Endothelial cell of umbilical vein (primary cell): Measurements from ENCODE around the gene MAN1A2. TPM values are rescaled to one million over a fixed set of nuclear protein-coding genes. Genes with fewer than 3 reads are reported as not detected.

Experiments used
- BruUV-seq: library from RNA; stranded (reverse); fragments of 400-500 nt; replicated peaks from 2 replicates; lab custom pipeline; 2021; lab: Mats Ljungman, UMichigan
- CTCF ChIA-PET: fragments of 300-600, 350-600 bp; sonication (Branson Sonifier 250); formaldehyde crosslinking; loops from one replicate; lab custom pipeline; 2021; ENCODE audit warnings: antibody characterized with exemption, inconsistent platforms; lab: Charles Lee
- POLR2A ChIA-PET: fragments of 300-600, 350-600 bp; sonication (Branson Sonifier 250); formaldehyde crosslinking; loops from one replicate; lab custom pipeline; 2021; ENCODE audit warnings: antibody characterized with exemption, inconsistent platforms; lab: Charles Lee
- DNase-seq: peaks from one replicate; pipeline ENCODE4 v3.0.0-alpha.2; 2011; ENCODE audit warnings: low read depth, low spot score
- FAIRE-seq: peaks from 2 replicates; lab custom pipeline; 2011; peaks lifted over from hg19 to GRCh38; lab: Jason Lieb, UNC
- H2AFZ ChIP-seq: 2 replicates; pipeline ENCODE4 v1.6.0; 2012; ENCODE audit warnings: low read depth, low read length, control low read depth, inconsistent platforms
- H3K27ac ChIP-seq: 2 replicates; pipeline ENCODE4 v1.5.1; 2011; ENCODE audit warnings: low read depth, mild to moderate bottlenecking, control low read depth, low read length, moderate library complexity; ENCODE audit not compliant: insufficient read depth
- H3K27me3 ChIP-seq, 2 experiments: 2 replicates each; pipeline versions ENCODE4 v1.6.0 to v1.6.1; 2011; ENCODE audit warnings: low read length in 2 of 2, mixed read lengths in 1 of 2; ENCODE audit not compliant: control insufficient read depth in 2 of 2, insufficient read depth in 2 of 2
- H3K36me3 ChIP-seq, 2 experiments: 2 replicates in 1 of 2; 3 replicates in 1 of 2; pipeline ENCODE4 v1.5.1; 2011; ENCODE audit warnings: low read length in 2 of 2, mild to moderate bottlenecking in 1 of 2, moderate library complexity in 1 of 2; ENCODE audit not compliant: control insufficient read depth in 2 of 2, insufficient read depth in 2 of 2; ENCODE audit errors: extremely low read depth in 1 of 2
- H3K4me1 ChIP-seq: 3 replicates; pipeline ENCODE4 v1.5.1; 2011; ENCODE audit warnings: mild to moderate bottlenecking, low read length; ENCODE audit not compliant: control insufficient read depth, insufficient read depth; ENCODE audit errors: extremely low read depth
- H3K4me2 ChIP-seq: 2 replicates; pipeline ENCODE4 v1.6.1; 2011; ENCODE audit warnings: low read length, control low read depth, mixed read lengths; ENCODE audit not compliant: insufficient read depth
- H3K4me3 ChIP-seq, 3 experiments: fragments of 200-600 bp in 1 of 3; sonication (generic), shearing (Covaris generic) in 1 of 3; replicated peaks in 1 of 3; 2 replicates each; pipeline ENCODE4 v1.5.1; 2011 to 2016; ENCODE audit warnings: control low read depth in 3 of 3, low read length in 3 of 3, mild to moderate bottlenecking in 2 of 3, inconsistent platforms in 1 of 3, low read depth in 1 of 3, moderate library complexity in 1 of 3; ENCODE audit not compliant: insufficient read depth in 1 of 3
- H3K79me2 ChIP-seq: 2 replicates; pipeline ENCODE4 v1.6.0; 2012; ENCODE audit warnings: low read length, inconsistent platforms; ENCODE audit not compliant: control insufficient read depth, insufficient read depth
- H3K9ac ChIP-seq: replicated peaks from 2 replicates; pipeline ENCODE3; 2011; ENCODE audit warnings: low read length, control low read depth; ENCODE audit not compliant: insufficient read depth; ENCODE audit errors: extremely low read depth
- H3K9me1 ChIP-seq: replicated peaks from 3 replicates; pipeline ENCODE4 v1.6.0; 2011; ENCODE audit warnings: mild to moderate bottlenecking, low read length; ENCODE audit not compliant: control insufficient read depth, insufficient read depth; ENCODE audit errors: extremely low read depth
- H3K9me3 ChIP-seq: replicated peaks from 2 replicates; pipeline ENCODE4 v1.5.1; 2012; ENCODE audit warnings: low read length, inconsistent platforms; ENCODE audit not compliant: control insufficient read depth, insufficient read depth
- H4K20me1 ChIP-seq: replicated peaks from 2 replicates; pipeline ENCODE3; 2011; ENCODE audit warnings: mild to moderate bottlenecking, low read length; ENCODE audit not compliant: control insufficient read depth, insufficient read depth; ENCODE audit errors: extremely low read depth
- EZH2 ChIP-seq: IDR thresholded peaks from 2 replicates; pipeline ENCODE4 v1.6.1; 2012; ENCODE audit warnings: borderline replicate concordance, low read depth, mild to moderate bottlenecking, moderate library complexity, low read length, inconsistent platforms; ENCODE audit not compliant: severe bottlenecking
- GATA2 ChIP-seq: IDR thresholded peaks from 2 replicates; pipeline ENCODE4 v1.7.0; 2011; ENCODE audit warnings: low read depth, mild to moderate bottlenecking, moderate library complexity, mixed read lengths, low read length; ENCODE audit not compliant: insufficient read length, insufficient read depth
- JUN ChIP-seq: IDR thresholded peaks from 2 replicates; pipeline ENCODE4 v1.6.1; 2011; ENCODE audit warnings: borderline replicate concordance, low read depth; ENCODE audit not compliant: insufficient read length, insufficient read depth
- MYC ChIP-seq: IDR thresholded peaks from one replicate; pipeline ENCODE4 v1.6.1; 2011; ENCODE audit warnings: mild to moderate bottlenecking, low read depth, low read length
- POLR2AphosphoS5 ChIP-seq: IDR thresholded peaks from 2 replicates; pipeline ENCODE4 v1.6.1; 2012; ENCODE audit warnings: low read depth, mild to moderate bottlenecking, control low read depth, low read length, moderate library complexity; ENCODE audit not compliant: insufficient read depth
- dilution Hi-C: fragments of 300-500 bp; cut with MboI; formaldehyde crosslinking; loops from one replicate; pipeline ENCODE4 v1.15.0; 2019; ENCODE audit warnings: low sequenced_read_pairs; ENCODE audit not compliant: extremely low pct_ligation_motif_present
- intact Hi-C: fragments of 100-400 bp; cut with micrococcal nuclease; formaldehyde crosslinking; loops from one replicate; pipeline ENCODE4 v1.10.0; 2022
- polyA plus RNA-seq, 4 experiments: library from polyadenylated mRNA; depleted of rRNA in 3 of 4; stranded (reverse) in 3 of 4; unstranded in 1 of 4; fragments of >200 nt; gene quantifications; 2 replicates each; pipeline versions ENCODE4 v1.2.1 to v1.2.3, GENCODE V29; 2011 to 2012; ENCODE audit warnings: missing spikeins in 1 of 4
- total RNA-seq: library from RNA; stranded (reverse); gene quantifications from 2 replicates; pipeline ENCODE4 v1.2.3, GENCODE V29; 2021
- TF ChIP-seq, protein P1 (sequence below): IDR thresholded peaks from 2 replicates; pipeline ENCODE4 v1.6.1; 2011; ENCODE audit not compliant: insufficient read depth, insufficient read length
- TF ChIP-seq, protein P2 (sequence below), 2 donors: IDR thresholded peaks; 1 replicate in 1 of 2; 2 replicates in 1 of 2; pipeline ENCODE4 v1.5.1; 2011; ENCODE audit warnings: low read length in 2 of 2, mild to moderate bottlenecking in 2 of 2, moderate library complexity in 2 of 2, control low read depth in 1 of 2, inconsistent platforms in 1 of 2, low read depth in 1 of 2; ENCODE audit not compliant: insufficient read depth in 1 of 2; ENCODE audit errors: extremely low read depth in 1 of 2

Gene MAN1A2
- total and polyA plus RNA-seq, 2 donors (not counting 3 experiments of a cell fraction or from before 2014, with no cell fraction given), result 13.5 to 36.2 TPM

DNA sequence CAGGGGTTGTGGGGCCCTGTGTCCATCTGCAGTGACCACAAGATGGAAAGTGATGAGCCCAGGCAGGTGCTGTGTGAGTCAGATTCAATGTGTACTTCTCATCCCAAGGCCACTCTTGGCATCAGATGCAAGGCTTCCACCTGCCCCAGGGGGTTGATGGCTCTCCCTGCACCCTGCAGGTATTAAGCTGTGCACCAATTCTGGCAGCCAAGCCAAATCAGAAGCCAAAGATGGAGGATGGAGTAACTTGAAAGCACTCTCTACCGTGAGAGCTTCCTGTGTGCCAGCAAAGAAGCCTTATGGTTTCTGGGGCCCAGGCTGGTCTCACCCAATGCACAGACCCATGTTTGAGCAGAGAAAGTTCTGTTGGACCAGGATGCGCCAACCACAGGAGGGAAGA is 194.3 kb downstream of the MAN1A2 start:
- FAIRE-seq, result no peak
- Histone ChIP-seq H3K27me3 (peaks cover 0 to 1% of the 10 kb centered on the region in 2 experiments), H3K9me3 (no peaks in the 10 kb centered on the region), H4K20me1 (no peaks in the 10 kb centered on the region), H3K27ac (no peak overlapping the region), H3K79me2 (no peaks in the 10 kb centered on the region), H2AFZ (no peak overlapping the region), H3K4me2 (no peak overlapping the region), H3K36me3 (no peaks in the 10 kb centered on the region), H3K9me1 (no peaks in the 10 kb centered on the region), H3K9ac (no peak overlapping the region), H3K4me3 (no peak overlapping the region), H3K4me1 (no peaks in the 10 kb centered on the region)
- TF ChIP-seq GATA2 (no peak), POLR2AphosphoS5 (no peak), JUN (no peak), EZH2 (no peak), MYC (no peak)
- TF ChIP-seq, protein P1, sequence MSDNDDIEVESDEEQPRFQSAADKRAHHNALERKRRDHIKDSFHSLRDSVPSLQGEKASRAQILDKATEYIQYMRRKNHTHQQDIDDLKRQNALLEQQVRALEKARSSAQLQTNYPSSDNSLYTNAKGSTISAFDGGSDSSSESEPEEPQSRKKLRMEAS, result no peak
- TF ChIP-seq, protein P2, sequence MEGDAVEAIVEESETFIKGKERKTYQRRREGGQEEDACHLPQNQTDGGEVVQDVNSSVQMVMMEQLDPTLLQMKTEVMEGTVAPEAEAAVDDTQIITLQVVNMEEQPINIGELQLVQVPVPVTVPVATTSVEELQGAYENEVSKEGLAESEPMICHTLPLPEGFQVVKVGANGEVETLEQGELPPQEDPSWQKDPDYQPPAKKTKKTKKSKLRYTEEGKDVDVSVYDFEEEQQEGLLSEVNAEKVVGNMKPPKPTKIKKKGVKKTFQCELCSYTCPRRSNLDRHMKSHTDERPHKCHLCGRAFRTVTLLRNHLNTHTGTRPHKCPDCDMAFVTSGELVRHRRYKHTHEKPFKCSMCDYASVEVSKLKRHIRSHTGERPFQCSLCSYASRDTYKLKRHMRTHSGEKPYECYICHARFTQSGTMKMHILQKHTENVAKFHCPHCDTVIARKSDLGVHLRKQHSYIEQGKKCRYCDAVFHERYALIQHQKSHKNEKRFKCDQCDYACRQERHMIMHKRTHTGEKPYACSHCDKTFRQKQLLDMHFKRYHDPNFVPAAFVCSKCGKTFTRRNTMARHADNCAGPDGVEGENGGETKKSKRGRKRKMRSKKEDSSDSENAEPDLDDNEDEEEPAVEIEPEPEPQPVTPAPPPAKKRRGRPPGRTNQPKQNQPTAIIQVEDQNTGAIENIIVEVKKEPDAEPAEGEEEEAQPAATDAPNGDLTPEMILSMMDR (IDR thresholded peaks at IDR 0.05; ENCODE audit: extremely low read depth in 1 of 2, insufficient read depth in 1 of 2, low read depth in 1 of 2, low read length in 2 of 2), result no peak
- intact Hi-C loops (no loop called here), dilution Hi-C loops (no loop called here)
- ChIA-PET POLR2A (no interaction called here), CTCF (no interaction called here)
- no TSS peak for BruUV-seq
- no peak for DNase-seq
